ENCODE results near the gene POLD2. TPM values are rescaled to one million over a fixed set of nuclear protein-coding genes. Genes with fewer than 3 reads are reported as not detected.

Gene POLD2
- total RNA-seq, 4 donors from 2014 or later = 58.7 to 80.5 (median 66.1) TPM

- peaks cover 6% of the 10 kb centered on the region for H3K27me3 ChIP-seq
- no peak for DNase-seq (ENCODE audit: low spot score in 2 of 2)
- H3K4me1 ChIP-seq = peaks cover 54% of the 10 kb centered on the region
- H3K36me3 ChIP-seq = peaks cover 21% of the 10 kb centered on the region
- peak overlapping the region; percentile 51 for H3K4me3 ChIP-seq
- no peaks in the 10 kb centered on the region for H3K9me3 ChIP-seq
- 22% methylated on average over 18 of the region's 28 CpGs for WGBS
- no peak for TF ChIP-seq POLR2A (IDR thresholded peaks at IDR 0.05)
- TF ChIP-seq EP300 (IDR thresholded peaks at IDR 0.05) = no peak
- no peak for TF ChIP-seq CTCF (IDR thresholded peaks at IDR 0.05)
- TF ChIP-seq POLR2AphosphoS5 (IDR thresholded peaks at IDR 0.05) = peak in 2 of 3 donors; percentile 9 to 44
- H3K27ac ChIP-seq = peak overlapping the region; percentile 92
These were observed 18.2 kb downstream of the POLD2 start for GRCh38 chr7:44104860-44105771.

DNA sequence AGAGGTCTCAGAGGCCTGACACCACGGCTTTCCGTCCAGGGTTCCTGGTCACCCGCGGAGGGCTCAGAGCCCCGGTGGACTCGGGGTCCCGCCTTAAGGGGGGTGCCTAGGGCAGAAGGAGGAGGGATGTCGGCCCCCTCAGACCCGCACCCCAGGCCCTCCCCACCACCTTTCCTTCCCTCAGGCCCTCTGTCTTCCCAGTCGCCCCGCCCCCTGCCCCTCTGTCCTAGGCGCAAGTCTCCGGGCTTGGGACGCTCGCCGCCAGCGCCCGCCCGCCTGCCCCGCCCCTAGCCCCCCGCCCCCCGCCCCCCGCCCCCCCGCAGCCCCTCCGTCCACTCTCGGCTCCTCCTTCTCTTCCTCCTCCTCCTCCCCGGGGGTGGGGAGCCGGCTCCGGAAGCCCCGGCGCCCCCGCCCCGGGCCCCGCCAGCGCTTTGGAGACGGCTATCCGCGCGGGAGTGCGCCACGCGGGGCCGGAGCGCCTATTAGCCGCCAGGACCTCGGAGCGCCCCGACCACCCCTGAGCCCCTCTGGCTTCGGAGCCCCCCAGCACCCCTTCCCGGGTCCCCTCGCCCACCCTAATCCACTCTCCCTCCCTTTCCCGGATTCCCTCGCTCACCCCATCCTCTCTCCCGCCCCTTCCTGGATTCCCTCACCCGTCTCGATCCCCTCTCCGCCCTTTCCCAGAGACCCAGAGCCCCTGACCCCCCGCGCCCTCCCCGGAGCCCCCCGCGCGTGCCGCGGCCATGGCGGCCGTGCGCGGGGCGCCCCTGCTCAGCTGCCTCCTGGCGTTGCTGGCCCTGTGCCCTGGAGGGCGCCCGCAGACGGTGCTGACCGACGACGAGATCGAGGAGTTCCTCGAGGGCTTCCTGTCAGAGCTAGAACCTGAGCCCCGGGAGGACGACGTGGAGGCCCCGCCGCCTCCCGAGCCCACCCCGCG is 19.2 kb downstream of the POLD2 start, which contains the start of gene AEBP1:
Gene AEBP1 (plus strand): TSS at position 423 of the 937 bp plus-strand sequence. CDS start 321 bp downstream, at position 744.
- peak within 1 kb of the TSS; percentile 51 for H3K4me3 ChIP-seq
- peaks cover 55% of the 10 kb centered on the region for H3K4me1 ChIP-seq
- H3K27ac ChIP-seq = peak within 1 kb of the TSS; percentile 92
- no peaks in the 10 kb centered on the region for H3K9me3 ChIP-seq
- no peak for TF ChIP-seq EP300 (IDR thresholded peaks at IDR 0.05)
- TF ChIP-seq CTCF (IDR thresholded peaks at IDR 0.05) = no peak
- no peak for TF ChIP-seq POLR2AphosphoS5 (IDR thresholded peaks at IDR 0.05)
- TF ChIP-seq POLR2A (IDR thresholded peaks at IDR 0.05) = no peak
- H3K36me3 ChIP-seq = peaks cover 12% of the 10 kb centered on the region
- no peak for DNase-seq (ENCODE audit: low spot score in 2 of 2)
- H3K27me3 ChIP-seq = peaks cover 6% of the 10 kb centered on the region
- WGBS = 8% methylated on average over 54 of the region's 87 CpGs

DNA sequence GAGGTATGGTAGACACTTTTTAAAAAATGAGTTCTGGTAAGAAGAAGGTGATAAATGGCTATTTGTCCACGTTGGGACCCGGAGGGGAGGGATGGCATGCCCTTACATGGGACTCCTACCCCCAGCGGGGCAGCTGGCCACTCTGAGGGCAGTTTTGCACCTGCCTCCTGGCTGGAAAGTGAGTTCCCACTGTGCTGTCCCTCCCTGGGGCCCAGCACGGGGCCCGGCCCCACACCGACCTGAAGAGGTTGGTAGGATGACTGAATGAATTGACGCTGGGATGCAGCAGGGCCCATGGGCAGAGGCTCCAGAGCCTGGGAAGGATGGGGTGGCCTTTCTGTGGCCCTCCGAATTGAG is 19.8 kb downstream of the POLD2 start:
- H3K27me3 ChIP-seq = peaks cover 6% of the 10 kb centered on the region
- TF ChIP-seq EP300 (IDR thresholded peaks at IDR 0.05) (no peak), POLR2AphosphoS5 (IDR thresholded peaks at IDR 0.05) (no peak), CTCF (IDR thresholded peaks at IDR 0.05) (no peak), POLR2A (IDR thresholded peaks at IDR 0.05) (no peak)
- H3K4me3 ChIP-seq = peak overlapping the region; percentile 51
- no peaks in the 10 kb centered on the region for H3K9me3 ChIP-seq
- DNase-seq (ENCODE audit: low spot score in 2 of 2) = no peak
- peaks cover 12% of the 10 kb centered on the region for H3K36me3 ChIP-seq
- peak overlapping the region; percentile 92 for H3K27ac ChIP-seq
- 80% methylated on average over 2 of the region's 8 CpGs for WGBS
- H3K4me1 ChIP-seq = peaks cover 55% of the 10 kb centered on the region

DNA sequence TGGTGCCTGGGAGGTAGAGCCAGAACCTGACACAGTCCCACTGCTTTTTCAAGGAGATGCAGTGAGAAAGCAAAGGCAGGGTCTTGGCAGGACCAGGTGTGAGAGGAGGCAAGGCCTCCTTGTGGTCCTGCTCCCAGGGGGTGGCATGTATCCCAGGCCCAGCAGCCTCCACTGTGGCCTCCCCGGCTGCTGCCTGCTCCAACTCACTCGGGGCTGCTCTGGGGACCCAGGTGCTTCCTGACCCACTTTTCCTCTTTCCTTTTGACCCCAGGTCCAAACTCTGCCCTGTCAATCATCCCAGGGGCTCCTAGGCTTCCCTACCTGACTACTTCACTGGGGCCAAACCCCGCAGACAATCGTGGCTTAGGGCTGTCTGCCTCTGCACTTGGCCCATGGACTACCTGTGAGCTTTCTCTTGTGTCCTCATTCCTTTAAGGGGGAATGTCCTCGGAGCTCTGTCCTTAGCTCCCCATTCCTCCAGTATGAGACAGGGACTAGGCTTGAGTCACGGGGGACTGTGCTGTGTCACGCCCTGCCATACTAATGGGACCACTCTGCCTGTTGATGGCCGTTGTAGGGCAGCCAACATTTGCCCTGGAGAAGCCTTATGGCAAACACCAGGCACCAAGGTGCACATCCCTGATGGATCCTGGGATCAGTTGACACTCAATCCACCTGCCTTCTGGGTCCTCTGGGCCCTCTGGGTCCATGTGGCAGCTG is 20.3 kb downstream of the POLD2 start:
- H3K4me3 ChIP-seq = no peak overlapping the region
- H3K27me3 ChIP-seq = peaks cover 6% of the 10 kb centered on the region
- no peak for DNase-seq (ENCODE audit: low spot score in 2 of 2)
- peaks cover 55% of the 10 kb centered on the region for H3K4me1 ChIP-seq
- peaks cover 7% of the 10 kb centered on the region for H3K36me3 ChIP-seq
- H3K27ac ChIP-seq = peak overlapping the region; percentile 92
- no peak for TF ChIP-seq CTCF (IDR thresholded peaks at IDR 0.05)
- TF ChIP-seq POLR2AphosphoS5 (IDR thresholded peaks at IDR 0.05) = no peak
- no peak for TF ChIP-seq POLR2A (IDR thresholded peaks at IDR 0.05)
- H3K9me3 ChIP-seq = no peaks in the 10 kb centered on the region
- WGBS = 67% methylated on average over 8 of the region's 8 CpGs

All from suprapubic skin (tissue), 4 donors.